DMS53 treated with DMSO at 0.1 percent for 48 hours (cell line): ENCODE data around the gene CACNA1S.

Source experiments
- DNase-seq: peaks from one replicate; lab custom pipeline; 2025; ENCODE audit not compliant: unreplicated experiment; lab: John Stamatoyannopoulos, UW

The CACNA1S gene

DNA sequence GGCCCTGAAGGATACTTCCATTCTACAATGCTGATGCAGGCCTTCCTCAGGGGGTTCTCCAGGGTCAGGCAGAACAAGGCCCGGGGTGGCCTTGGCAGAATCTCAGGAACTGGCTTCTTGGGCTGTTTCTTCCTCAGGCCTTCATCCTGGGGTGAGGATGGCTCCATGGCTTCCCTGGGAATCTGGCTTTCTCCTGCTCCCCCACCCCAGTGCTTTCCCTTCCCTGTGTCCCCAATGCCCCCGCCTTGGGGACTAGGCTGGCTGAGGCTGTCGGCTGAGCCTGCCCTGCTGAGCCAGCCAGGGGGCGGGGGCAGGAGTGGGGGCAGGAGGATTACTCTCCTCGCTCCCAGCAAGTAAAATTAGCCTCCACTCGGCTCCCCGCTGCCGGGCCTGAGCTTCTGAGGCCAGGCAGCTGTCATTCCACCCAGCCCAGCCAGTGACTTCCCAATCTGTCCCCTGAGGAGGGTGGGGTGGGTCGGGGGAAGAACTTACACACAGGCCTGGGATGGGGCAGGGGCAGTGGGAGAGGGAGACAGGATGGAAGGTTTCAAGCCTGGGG lies at the start of gene CACNA1S:
TSS of gene CACNA1S (minus strand) at position 254 of the 559 bp plus-strand sequence. CDS start at position 167, 87 bp downstream.
- no peak for DNase-seq

GRCh38 chr1:201157949-201158348 lies 45.7 kb upstream of the CACNA1S start:
- no peak for DNase-seq

GRCh38 chr1:201156819-201157218 lies 44.6 kb upstream of the CACNA1S start:
- DNase-seq: no peak

- DNase-seq: no peak
Measured at GRCh38 chr1:201156346-201156745, 44.1 kb upstream of the CACNA1S start.

GRCh38 chr1:201155354-201155753 lies 43.1 kb upstream of the CACNA1S start:
- no peak for DNase-seq

- DNase-seq: peak; percentile 91
Measured at GRCh38 chr1:201154389-201155165, 42.4 kb upstream of the CACNA1S start, which contains the start of gene TMEM9. Gene TMEM9, minus strand, starts transcription at chr1:201154474. Its CDS starts 551 bp downstream, at chr1:201153923.

GRCh38 chr1:201153474-201154388 lies 41.5 kb upstream of the CACNA1S start:
- peak; percentile 73 for DNase-seq

DNA sequence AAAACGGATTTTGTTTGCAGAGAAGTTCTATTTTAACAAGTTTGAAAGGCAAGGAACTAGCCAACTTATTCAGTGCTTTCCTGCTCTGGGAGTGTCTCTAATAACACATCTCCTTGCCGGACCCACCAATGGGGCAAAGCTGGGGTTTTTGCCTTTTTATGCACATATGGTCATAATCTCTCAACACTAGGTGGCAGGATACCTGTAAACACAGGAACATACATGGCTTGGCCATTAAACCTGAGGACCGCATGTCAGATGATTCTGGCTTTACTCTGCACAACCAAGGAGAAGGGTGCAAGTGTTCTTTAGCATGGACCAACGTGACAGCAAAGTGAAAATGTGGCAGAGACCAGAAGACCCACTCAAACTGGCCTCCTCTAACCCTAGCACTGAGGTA lies 37.2 kb upstream of the CACNA1S start:
- DNase-seq: peak; percentile 77

- no peak for DNase-seq
Measured at GRCh38 chr1:201147396-201148015, 35.3 kb upstream of the CACNA1S start.

- DNase-seq: no peak
Measured at GRCh38 chr1:201146626-201147390, 34.6 kb upstream of the CACNA1S start.

DNA sequence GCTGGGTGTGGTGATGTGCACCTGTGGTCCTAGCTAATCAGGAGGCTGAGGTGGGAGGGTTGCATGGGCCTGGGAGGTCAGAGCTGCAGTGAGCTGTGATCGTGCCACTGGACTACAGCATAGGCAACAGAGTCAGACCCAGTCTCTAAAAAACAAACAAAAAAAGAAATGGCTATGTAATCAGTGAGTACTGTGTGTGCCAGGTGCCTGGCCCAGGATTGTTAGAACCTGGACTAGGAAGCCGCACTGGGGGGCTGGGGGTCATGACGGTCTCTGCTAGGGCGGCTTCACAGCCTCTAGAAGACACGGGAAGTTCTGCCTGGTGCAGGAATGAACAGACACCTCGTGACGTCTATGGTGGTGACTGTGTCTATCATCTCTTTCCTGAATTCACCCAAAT lies 33.6 kb upstream of the CACNA1S start:
- DNase-seq: no peak

GRCh38 chr1:201145132-201145531 lies 32.9 kb upstream of the CACNA1S start:
- DNase-seq: no peak

GRCh38 chr1:201144701-201145100 lies 32.5 kb upstream of the CACNA1S start:
- no peak for DNase-seq

DNA sequence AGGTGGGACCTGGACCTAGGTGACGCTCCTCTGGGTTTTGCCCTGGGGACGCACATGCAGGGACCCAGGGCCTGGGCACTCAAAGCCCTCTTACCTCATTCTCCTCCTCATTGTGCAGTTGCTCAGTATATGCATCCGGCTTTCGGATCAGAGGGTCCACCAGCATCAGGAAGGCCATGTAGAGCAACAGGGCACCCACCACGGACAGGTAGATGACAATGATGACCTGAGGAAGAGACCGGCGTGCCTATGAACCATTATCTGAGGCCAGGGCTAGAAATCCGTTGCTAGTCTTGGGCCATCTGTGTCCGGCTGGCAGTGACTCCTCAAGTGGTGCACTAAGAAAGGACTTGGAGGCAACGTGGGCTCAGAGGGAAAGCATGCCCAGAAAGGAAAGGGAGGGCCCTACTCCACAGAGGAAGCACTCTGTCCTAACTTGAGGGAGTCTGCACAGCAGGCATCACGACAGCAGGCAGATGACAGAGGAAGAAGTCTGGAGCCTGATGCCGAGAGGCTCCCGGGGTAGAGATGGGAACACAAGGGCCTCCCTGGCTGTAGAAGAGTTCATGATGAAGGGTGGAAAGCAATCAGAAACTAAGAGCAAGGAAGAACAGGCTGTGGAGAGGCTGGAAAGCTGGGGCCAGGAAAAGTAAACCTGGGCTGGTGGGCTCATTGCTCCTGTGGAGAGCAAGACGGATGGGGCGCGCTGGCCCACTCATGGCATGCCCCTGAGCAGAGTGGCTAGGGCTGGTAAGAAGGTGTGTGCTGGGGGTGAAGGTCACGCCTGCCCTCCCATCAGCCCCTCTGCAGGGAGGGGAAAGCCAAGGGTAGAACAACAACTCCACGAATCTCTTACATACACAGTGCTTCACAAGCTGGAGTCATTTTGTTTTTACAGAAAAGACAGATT lies 31.8 kb upstream of the CACNA1S start:
- no peak for DNase-seq

DNA sequence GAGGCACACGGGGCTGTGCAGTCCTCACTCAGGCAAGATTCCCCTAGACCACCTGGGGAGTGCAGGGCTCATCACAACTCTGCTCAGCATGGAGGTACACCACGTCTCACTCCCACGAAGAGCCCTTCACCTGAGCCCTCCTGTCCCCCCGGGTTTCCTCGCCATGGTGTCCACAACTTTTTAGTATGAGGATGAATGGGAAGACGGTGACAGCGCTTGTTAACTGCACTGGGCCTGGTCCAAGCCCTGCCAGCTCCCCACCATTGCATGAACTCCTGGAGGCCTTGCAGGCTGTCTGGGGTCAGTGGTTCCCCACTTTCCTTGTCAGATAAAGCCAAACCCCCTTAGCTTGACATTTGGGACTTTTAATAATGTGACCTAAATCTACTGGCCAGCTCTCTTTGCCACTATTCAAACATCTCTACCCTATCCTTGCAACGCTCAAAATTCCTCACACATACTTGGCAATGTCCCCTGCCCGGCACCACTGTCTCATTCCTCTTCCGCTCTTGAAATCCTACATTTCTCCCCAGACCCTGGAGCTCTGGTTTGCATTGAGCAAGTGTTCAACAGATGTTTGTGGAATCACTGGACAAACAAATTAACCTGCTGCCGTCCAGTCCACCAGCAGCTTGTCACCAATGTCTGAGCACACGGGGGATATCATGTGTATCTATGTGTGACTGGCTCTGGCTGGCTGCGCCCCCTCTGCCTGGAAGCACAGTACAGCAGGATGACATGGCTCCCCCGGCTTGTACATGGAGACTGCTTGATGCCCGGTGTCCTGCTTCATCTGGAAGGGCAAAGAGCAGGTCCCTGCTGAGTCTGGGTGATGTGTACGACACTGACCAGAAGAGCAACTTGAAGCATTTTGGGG lies 30.9 kb upstream of the CACNA1S start:
- DNase-seq: no peak

DNA sequence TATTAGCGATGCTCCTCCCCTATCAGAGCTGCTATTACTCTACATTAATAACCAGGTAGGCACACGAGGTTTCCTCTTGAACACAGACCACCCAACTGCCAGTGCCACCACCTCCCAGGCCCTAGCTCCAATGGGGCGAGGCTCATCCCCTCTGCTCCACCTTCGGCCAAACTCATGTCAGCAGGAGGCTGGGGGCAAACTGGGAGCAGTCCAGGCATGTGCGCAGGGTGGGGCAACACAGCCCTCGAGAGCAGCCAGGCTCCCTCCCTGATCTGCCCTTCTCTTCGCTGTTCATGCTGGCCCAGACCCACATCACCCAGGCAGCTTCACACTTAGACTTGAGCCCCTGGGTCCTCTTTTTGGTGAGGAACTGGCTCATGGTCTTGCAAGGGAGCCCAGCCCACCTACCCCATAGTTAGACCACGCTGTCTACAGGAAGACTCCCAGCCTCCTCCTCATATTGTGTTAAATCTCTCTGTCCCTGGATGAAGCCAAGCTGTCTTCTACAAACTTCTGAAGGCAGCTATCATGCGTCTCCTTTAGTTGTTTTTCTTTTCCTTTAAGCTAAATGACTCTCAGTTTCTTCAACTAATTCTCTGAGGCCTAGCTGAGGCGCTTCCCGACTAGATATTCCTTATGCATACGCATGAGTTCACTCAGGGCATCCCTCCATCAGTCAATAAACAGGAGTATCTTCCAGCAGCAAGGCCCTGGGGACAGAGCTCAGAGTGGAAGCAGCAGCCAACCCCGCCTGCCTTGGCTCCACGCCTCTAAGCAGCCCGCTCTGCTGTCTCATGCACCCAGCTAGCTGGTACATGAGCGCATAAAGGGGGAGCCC lies 30.0 kb upstream of the CACNA1S start:
- DNase-seq: no peak

- DNase-seq: no peak
Measured at GRCh38 chr1:201141418-201141817, 29.2 kb upstream of the CACNA1S start.

GRCh38 chr1:201140941-201141260 lies 28.7 kb upstream of the CACNA1S start:
- DNase-seq: no peak
